ENCODE measurements around the gene CYP2A7.
"Not testable (repeated sequence)": the region's sequence is repeated elsewhere in the genome, so short reads cannot be mapped to it uniquely, and the experiment has no call there.

CYP2A7 gene

GRCh38 chr19:40901975-40902750 lies 20.1 kb upstream of the CYP2A7 start:
- POLR2A ChIA-PET; H3K9me3 ChIP-seq (ENCODE audit: control insufficient read depth, insufficient read depth, low read depth, low read length); H3K36me3 ChIP-seq (ENCODE audit: control insufficient read depth in 2 of 2, insufficient read depth in 1 of 2, low read length in 2 of 2); H3K4me3 ChIP-seq (ENCODE audit: low read depth, low read length); H3K4me1 ChIP-seq (ENCODE audit: control insufficient read depth, insufficient read depth, low read length); H3K27ac ChIP-seq (ENCODE audit: extremely low read depth, low read depth, low read length): not testable (repeated sequence)
- peak; percentile 99 for TF ChIP-seq SCRT2 (tag by site-specific recombination; IDR thresholded peaks at IDR 0.05)
- TF ChIP-seq OSR2 (tag by site-specific recombination; IDR thresholded peaks at IDR 0.05): 0 out of 2 replicates have a peak, but pooled peaks have one; percentile 13
- peak; percentile 74; the same call in 1 of the 2 replicates for TF ChIP-seq ZNF362 (tag by site-specific recombination; IDR thresholded peaks at IDR 0.05)
- 0 out of 2 replicates have a peak, but pooled peaks have one; percentile 5 for TF ChIP-seq ZNF398 (tag by site-specific recombination; IDR thresholded peaks at IDR 0.05)
- peak; percentile 79; the same call in 1 of the 2 replicates for TF ChIP-seq SCRT1 (tag by site-specific recombination; IDR thresholded peaks at IDR 0.05; ENCODE audit: borderline replicate concordance)
- CTCF ChIA-PET: interaction anchor here (0.7 to 2.2 kb wide), 7 partner anchors 12 to 239 kb away, joined by 3 to 6 read pairs (median 3); no protein-coding TSS in a partner anchor

- H3K9me3 ChIP-seq (ENCODE audit: control insufficient read depth, insufficient read depth, low read depth, low read length); POLR2A ChIA-PET; H3K4me3 ChIP-seq (ENCODE audit: low read depth, low read length); H3K36me3 ChIP-seq (ENCODE audit: control insufficient read depth in 2 of 2, insufficient read depth in 1 of 2, low read length in 2 of 2); H3K4me1 ChIP-seq (ENCODE audit: control insufficient read depth, insufficient read depth, low read length); H3K27ac ChIP-seq (ENCODE audit: extremely low read depth, low read depth, low read length): not testable (repeated sequence)
- CTCF ChIA-PET: interaction anchor here (0.5 to 2.2 kb wide), 2 partner anchors 94 to 244 kb away, joined by 4 to 5 read pairs; no protein-coding TSS in a partner anchor
Observed at GRCh38 chr19:40900521-40900920, 18.5 kb upstream of the CYP2A7 start.

GRCh38 chr19:40899964-40900363 lies 17.9 kb upstream of the CYP2A7 start:
- H3K27ac ChIP-seq (ENCODE audit: extremely low read depth, low read depth, low read length); POLR2A ChIA-PET; H3K4me1 ChIP-seq (ENCODE audit: control insufficient read depth, insufficient read depth, low read length); H3K4me3 ChIP-seq (ENCODE audit: low read depth, low read length); H3K36me3 ChIP-seq (ENCODE audit: control insufficient read depth in 2 of 2, insufficient read depth in 1 of 2, low read length in 2 of 2); H3K9me3 ChIP-seq (ENCODE audit: control insufficient read depth, insufficient read depth, low read depth, low read length): not testable (repeated sequence)
- CTCF ChIA-PET: interaction anchor here (0.5 to 1.4 kb wide), 3 partner anchors 33 to 321 kb away, joined by 3 to 4 read pairs (median 3); no protein-coding TSS in a partner anchor
- 0 out of 2 replicates have a peak, but pooled peaks have one; percentile 11 for TF ChIP-seq CTCF (tag by site-specific recombination; IDR thresholded peaks at IDR 0.05)

- peak overlapping the region; percentile 17; the same call in 1 of the 2 replicates for H3K27ac ChIP-seq (ENCODE audit: extremely low read depth, low read depth, low read length)
- H3K4me1 ChIP-seq (ENCODE audit: control insufficient read depth, insufficient read depth, low read length); H3K9me3 ChIP-seq (ENCODE audit: control insufficient read depth, insufficient read depth, low read depth, low read length); H3K4me3 ChIP-seq (ENCODE audit: low read depth, low read length); POLR2A ChIA-PET; H3K36me3 ChIP-seq (ENCODE audit: control insufficient read depth in 2 of 2, insufficient read depth in 1 of 2, low read length in 2 of 2): not testable (repeated sequence)
- CTCF ChIA-PET: interaction anchor here (0.7 kb wide), 2 partner anchors 12 to 37 kb away, joined by 3 read pairs; no protein-coding TSS in a partner anchor
- peak; percentile 93 for TF ChIP-seq ATF2 (tag by site-specific recombination; IDR thresholded peaks at IDR 0.05; ENCODE audit: low read depth)
- peak; percentile 94 for TF ChIP-seq BCL6B (tag by site-specific recombination; IDR thresholded peaks at IDR 0.05)
- TF ChIP-seq ZNF394 (tag by site-specific recombination; IDR thresholded peaks at IDR 0.05; ENCODE audit: borderline replicate concordance): peak; percentile 57; the same call in 1 of the 2 replicates
- peak; percentile 78 for TF ChIP-seq FEZF1 (tag by site-specific recombination; IDR thresholded peaks at IDR 0.05)
- peak; percentile 89 for TF ChIP-seq ZNF629 (tag by site-specific recombination; IDR thresholded peaks at IDR 0.05)
- 0 out of 2 replicates have a peak, but pooled peaks have one; percentile 42 for TF ChIP-seq ZNF513 (tag by site-specific recombination; IDR thresholded peaks at IDR 0.05)
Observed at GRCh38 chr19:40896843-40897789, 15.1 kb upstream of the CYP2A7 start.
